Measurements from ENCODE around the gene MPPED1. TPM values are rescaled to one million over a fixed set of nuclear protein-coding genes. Genes with fewer than 3 reads are reported as not detected.

Gene MPPED1
- total RNA-seq, 1 experiment from 2014 or later: 0.35 TPM

DNA sequence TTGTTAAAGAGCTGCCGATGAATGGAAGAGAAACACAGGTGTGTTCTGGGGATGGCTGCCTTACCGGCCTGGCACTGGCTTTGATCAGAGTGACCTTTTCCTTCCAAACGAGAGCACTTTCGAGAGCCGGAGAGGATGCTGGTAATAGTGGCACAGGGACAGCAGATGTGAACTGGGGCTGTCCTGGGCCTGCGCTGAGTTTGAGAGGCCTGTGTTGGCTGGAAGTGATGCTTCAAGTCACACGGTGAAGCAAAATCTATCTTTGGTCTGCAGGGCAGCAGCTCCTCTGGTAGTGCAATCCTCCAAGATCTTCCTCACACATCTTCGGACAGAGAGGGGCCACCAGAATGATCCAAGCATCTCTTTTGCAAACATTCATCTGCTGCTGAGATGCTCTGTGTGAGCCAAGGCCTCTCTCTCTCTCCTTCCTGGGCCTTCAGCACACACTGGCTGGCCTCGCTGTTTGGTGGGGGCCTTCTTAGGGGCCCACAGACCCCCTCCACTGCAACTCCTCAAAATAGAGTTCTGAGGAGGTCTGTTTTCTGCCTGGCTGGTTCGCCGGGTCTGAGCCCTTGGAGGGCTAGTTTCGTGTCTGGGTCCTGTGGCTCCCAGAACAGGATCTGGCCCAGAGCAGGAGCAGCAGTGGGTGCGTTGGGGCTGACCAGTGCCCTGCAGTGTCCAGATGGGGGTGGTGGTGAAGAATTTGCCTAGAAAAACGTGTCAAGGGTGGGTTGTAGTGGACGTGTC lies 6.4 kb downstream of the MPPED1 start:
- peaks cover 22% of the 10 kb centered on the region for H3K27me3 Mint-ChIP-seq (ENCODE audit: low read depth)
- no peak for ATAC-seq
- DNase-seq (ENCODE audit: low spot score): no peak
- no peak overlapping the region for H3K27ac Mint-ChIP-seq
- ChIA-PET CTCF (interaction anchor here (1.3 to 2.0 kb wide), 2 partner anchors 10 to 79 kb away, joined by 3 to 8 read pairs; no protein-coding TSS in a partner anchor), POLR2A (no interaction called here)
- H3K4me1 Mint-ChIP-seq: no peaks in the 10 kb centered on the region
- H3K9me3 Mint-ChIP-seq: no peaks in the 10 kb centered on the region
- no peaks in the 10 kb centered on the region for H3K36me3 Mint-ChIP-seq
- no peak overlapping the region for H3K4me3 Mint-ChIP-seq
- TF ChIP-seq, protein P1, sequence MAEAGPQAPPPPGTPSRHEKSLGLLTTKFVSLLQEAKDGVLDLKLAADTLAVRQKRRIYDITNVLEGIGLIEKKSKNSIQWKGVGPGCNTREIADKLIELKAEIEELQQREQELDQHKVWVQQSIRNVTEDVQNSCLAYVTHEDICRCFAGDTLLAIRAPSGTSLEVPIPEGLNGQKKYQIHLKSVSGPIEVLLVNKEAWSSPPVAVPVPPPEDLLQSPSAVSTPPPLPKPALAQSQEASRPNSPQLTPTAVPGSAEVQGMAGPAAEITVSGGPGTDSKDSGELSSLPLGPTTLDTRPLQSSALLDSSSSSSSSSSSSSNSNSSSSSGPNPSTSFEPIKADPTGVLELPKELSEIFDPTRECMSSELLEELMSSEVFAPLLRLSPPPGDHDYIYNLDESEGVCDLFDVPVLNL (CRISPR knock-in tag; IDR thresholded peaks at IDR 0.05; ENCODE audit: borderline replicate concordance, low read depth): no peak
- TF ChIP-seq, protein P2, sequence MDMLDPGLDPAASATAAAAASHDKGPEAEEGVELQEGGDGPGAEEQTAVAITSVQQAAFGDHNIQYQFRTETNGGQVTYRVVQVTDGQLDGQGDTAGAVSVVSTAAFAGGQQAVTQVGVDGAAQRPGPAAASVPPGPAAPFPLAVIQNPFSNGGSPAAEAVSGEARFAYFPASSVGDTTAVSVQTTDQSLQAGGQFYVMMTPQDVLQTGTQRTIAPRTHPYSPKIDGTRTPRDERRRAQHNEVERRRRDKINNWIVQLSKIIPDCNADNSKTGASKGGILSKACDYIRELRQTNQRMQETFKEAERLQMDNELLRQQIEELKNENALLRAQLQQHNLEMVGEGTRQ (CRISPR knock-in tag; IDR thresholded peaks at IDR 0.05): no peak
- TF ChIP-seq TEAD1 (CRISPR knock-in tag; IDR thresholded peaks at IDR 0.05) (no peak), HMGA2 (CRISPR knock-in tag; IDR thresholded peaks at IDR 0.05) (no peak), KAT7 (CRISPR knock-in tag; IDR thresholded peaks at IDR 0.05; ENCODE audit: borderline replicate concordance) (no peak), NR3C1 (CRISPR knock-in tag; conservative IDR thresholded peaks at IDR 0.05; ENCODE audit: low read depth) (no peak), GABPB1 (CRISPR knock-in tag; IDR thresholded peaks at IDR 0.05) (no peak), CREB1 (CRISPR knock-in tag; IDR thresholded peaks at IDR 0.05) (no peak), NFATC4 (CRISPR knock-in tag; IDR thresholded peaks at IDR 0.05) (no peak), ZNF219 (CRISPR knock-in tag; IDR thresholded peaks at IDR 0.05; ENCODE audit: borderline replicate concordance) (no peak), FOXP1 (CRISPR knock-in tag; IDR thresholded peaks at IDR 0.05; ENCODE audit: borderline replicate concordance) (no peak), FOXJ3 (CRISPR knock-in tag; IDR thresholded peaks at IDR 0.05; ENCODE audit: borderline replicate concordance) (no peak), RELA (CRISPR knock-in tag; IDR thresholded peaks at IDR 0.05; ENCODE audit: borderline replicate concordance) (no peak), SOX15 (CRISPR knock-in tag; IDR thresholded peaks at IDR 0.05) (no peak)
- TF ChIP-seq, protein P3, sequence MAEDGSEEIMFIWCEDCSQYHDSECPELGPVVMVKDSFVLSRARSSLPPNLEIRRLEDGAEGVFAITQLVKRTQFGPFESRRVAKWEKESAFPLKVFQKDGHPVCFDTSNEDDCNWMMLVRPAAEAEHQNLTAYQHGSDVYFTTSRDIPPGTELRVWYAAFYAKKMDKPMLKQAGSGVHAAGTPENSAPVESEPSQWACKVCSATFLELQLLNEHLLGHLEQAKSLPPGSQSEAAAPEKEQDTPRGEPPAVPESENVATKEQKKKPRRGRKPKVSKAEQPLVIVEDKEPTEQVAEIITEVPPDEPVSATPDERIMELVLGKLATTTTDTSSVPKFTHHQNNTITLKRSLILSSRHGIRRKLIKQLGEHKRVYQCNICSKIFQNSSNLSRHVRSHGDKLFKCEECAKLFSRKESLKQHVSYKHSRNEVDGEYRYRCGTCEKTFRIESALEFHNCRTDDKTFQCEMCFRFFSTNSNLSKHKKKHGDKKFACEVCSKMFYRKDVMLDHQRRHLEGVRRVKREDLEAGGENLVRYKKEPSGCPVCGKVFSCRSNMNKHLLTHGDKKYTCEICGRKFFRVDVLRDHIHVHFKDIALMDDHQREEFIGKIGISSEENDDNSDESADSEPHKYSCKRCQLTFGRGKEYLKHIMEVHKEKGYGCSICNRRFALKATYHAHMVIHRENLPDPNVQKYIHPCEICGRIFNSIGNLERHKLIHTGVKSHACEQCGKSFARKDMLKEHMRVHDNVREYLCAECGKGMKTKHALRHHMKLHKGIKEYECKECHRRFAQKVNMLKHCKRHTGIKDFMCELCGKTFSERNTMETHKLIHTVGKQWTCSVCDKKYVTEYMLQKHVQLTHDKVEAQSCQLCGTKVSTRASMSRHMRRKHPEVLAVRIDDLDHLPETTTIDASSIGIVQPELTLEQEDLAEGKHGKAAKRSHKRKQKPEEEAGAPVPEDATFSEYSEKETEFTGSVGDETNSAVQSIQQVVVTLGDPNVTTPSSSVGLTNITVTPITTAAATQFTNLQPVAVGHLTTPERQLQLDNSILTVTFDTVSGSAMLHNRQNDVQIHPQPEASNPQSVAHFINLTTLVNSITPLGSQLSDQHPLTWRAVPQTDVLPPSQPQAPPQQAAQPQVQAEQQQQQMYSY (CRISPR knock-in tag; IDR thresholded peaks at IDR 0.05): no peak
- TF ChIP-seq, protein P4, sequence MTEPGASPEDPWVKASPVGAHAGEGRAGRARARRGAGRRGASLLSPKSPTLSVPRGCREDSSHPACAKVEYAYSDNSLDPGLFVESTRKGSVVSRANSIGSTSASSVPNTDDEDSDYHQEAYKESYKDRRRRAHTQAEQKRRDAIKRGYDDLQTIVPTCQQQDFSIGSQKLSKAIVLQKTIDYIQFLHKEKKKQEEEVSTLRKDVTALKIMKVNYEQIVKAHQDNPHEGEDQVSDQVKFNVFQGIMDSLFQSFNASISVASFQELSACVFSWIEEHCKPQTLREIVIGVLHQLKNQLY (CRISPR knock-in tag; IDR thresholded peaks at IDR 0.05): no peak
- TF ChIP-seq, protein P5, sequence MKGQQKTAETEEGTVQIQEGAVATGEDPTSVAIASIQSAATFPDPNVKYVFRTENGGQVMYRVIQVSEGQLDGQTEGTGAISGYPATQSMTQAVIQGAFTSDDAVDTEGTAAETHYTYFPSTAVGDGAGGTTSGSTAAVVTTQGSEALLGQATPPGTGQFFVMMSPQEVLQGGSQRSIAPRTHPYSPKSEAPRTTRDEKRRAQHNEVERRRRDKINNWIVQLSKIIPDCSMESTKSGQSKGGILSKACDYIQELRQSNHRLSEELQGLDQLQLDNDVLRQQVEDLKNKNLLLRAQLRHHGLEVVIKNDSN (CRISPR knock-in tag; IDR thresholded peaks at IDR 0.05): no peak

DNA sequence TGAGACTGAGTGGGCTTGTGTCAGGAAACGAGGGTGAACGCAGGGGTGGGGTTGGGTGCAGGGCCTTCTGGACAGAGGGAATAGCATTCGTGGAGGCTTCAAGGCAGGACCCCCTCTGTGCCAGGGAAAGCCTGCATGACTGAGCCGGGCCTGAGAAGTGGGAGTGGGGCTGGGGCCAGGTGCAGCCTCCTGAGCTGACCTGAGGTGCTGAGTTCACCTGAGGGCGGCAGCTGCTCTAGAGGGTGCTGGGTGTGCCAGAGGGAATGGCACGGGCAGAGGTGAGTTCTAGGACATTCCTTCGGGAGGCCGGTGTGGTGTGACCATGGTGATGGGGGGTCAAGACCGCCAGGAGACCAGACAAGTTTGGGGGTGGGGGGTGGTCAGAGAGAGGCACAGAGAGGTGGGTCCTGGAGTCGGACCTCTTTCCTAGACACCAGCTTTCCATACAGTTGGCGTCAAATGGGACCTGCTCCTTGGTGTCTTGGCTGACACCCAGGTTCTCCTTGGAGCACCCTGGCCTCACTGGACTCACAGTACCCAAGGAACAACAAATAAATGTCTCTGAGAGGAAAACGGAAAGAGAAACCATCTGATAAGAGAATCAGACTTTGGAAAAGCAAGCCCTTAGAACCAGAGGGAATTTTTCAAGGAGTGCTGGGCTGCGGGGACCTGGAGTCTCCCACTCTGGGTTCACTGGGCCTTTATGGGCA lies 7.7 kb downstream of the MPPED1 start:
- H3K36me3 Mint-ChIP-seq: no peaks in the 10 kb centered on the region
- H3K27me3 Mint-ChIP-seq (ENCODE audit: low read depth): peaks cover 10% of the 10 kb centered on the region
- H3K4me3 Mint-ChIP-seq: no peak overlapping the region
- H3K27ac Mint-ChIP-seq: no peak overlapping the region
- TF ChIP-seq FOXP1 (CRISPR knock-in tag; IDR thresholded peaks at IDR 0.05; ENCODE audit: borderline replicate concordance): no peak
- TF ChIP-seq, protein P6, sequence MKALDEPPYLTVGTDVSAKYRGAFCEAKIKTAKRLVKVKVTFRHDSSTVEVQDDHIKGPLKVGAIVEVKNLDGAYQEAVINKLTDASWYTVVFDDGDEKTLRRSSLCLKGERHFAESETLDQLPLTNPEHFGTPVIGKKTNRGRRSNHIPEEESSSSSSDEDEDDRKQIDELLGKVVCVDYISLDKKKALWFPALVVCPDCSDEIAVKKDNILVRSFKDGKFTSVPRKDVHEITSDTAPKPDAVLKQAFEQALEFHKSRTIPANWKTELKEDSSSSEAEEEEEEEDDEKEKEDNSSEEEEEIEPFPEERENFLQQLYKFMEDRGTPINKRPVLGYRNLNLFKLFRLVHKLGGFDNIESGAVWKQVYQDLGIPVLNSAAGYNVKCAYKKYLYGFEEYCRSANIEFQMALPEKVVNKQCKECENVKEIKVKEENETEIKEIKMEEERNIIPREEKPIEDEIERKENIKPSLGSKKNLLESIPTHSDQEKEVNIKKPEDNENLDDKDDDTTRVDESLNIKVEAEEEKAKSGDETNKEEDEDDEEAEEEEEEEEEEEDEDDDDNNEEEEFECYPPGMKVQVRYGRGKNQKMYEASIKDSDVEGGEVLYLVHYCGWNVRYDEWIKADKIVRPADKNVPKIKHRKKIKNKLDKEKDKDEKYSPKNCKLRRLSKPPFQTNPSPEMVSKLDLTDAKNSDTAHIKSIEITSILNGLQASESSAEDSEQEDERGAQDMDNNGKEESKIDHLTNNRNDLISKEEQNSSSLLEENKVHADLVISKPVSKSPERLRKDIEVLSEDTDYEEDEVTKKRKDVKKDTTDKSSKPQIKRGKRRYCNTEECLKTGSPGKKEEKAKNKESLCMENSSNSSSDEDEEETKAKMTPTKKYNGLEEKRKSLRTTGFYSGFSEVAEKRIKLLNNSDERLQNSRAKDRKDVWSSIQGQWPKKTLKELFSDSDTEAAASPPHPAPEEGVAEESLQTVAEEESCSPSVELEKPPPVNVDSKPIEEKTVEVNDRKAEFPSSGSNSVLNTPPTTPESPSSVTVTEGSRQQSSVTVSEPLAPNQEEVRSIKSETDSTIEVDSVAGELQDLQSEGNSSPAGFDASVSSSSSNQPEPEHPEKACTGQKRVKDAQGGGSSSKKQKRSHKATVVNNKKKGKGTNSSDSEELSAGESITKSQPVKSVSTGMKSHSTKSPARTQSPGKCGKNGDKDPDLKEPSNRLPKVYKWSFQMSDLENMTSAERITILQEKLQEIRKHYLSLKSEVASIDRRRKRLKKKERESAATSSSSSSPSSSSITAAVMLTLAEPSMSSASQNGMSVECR (CRISPR knock-in tag; IDR thresholded peaks at IDR 0.05; ENCODE audit: borderline replicate concordance): no peak
- no peak for DNase-seq (ENCODE audit: low spot score)
- no peak for ATAC-seq
- CTCF ChIA-PET: no interaction called here
- H3K4me1 Mint-ChIP-seq: no peaks in the 10 kb centered on the region
- no peaks in the 10 kb centered on the region for H3K9me3 Mint-ChIP-seq
- POLR2A ChIA-PET: no interaction called here

Data from WTC11 (cell line).